ENCODE data around the gene IL1R2.

Gene IL1R2

GRCh38 chr2:102049756-102050443, 58.1 kb downstream of the IL1R2 start:
- Histone ChIP-seq H3K9ac (ENCODE audit: low read length) (no peak overlapping the region), H4K20me1 (ENCODE audit: insufficient read depth, low read length) (no peaks in the 10 kb centered on the region), H3K4me2 (ENCODE audit: low read length) (no peak overlapping the region), H3K79me2 (ENCODE audit: low read length) (no peaks in the 10 kb centered on the region), H2AFZ (ENCODE audit: low read depth, low read length) (no peak overlapping the region), H3K4me1 (ENCODE audit: low read length) (peaks cover 5% of the 10 kb centered on the region; the same call in 1 of the 2 replicates), H3K9me3 (ENCODE audit: insufficient read depth, low read length) (no peaks in the 10 kb centered on the region), H3K27ac (ENCODE audit: low read length) (no peak overlapping the region), H3K27me3 (ENCODE audit: low read depth, low read length) (peaks cover 24% of the 10 kb centered on the region), H3K4me3 (ENCODE audit: low read length) (no peak overlapping the region), H3K36me3 (replicated peaks; ENCODE audit: low read depth, low read length) (no peaks in the 10 kb centered on the region)
- TF ChIP-seq EZH2phosphoT487 (IDR thresholded peaks at IDR 0.05; ENCODE audit: low read depth) (no peak), CTCF (IDR thresholded peaks at IDR 0.05; ENCODE audit: low read depth, low read length) (no peak)

DNA sequence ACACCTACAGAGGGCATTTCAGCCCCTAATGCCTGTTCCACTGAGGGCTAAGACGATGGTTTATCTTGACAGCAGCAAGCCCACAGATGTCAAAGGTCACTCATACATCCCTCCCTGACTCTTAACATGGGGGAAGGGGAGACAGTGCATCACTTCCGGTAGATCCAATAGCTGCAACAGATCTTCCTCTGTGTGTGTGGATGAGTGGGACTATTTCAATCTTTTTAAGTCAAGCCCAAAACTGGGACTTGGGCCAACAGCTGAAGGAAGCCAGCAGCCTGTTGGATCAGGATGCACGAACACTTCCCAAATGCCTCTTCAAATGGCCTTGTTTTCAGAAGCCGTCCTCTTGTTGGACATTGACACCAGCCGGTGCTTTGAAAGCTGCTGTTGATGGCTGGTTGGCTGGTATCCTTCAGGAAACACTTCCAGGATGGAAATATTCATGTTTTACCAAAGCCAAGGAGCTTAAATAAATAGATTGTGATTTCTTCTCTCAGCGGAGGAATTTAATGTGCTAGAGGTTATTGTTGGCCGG, 59.2 kb downstream of the IL1R2 start:
- Histone ChIP-seq H4K20me1 (ENCODE audit: insufficient read depth, low read length) (no peaks in the 10 kb centered on the region), H2AFZ (ENCODE audit: low read depth, low read length) (no peak overlapping the region), H3K36me3 (replicated peaks; ENCODE audit: low read depth, low read length) (no peaks in the 10 kb centered on the region), H3K9me3 (ENCODE audit: insufficient read depth, low read length) (no peaks in the 10 kb centered on the region), H3K4me2 (ENCODE audit: low read length) (no peak overlapping the region), H3K9ac (ENCODE audit: low read length) (no peak overlapping the region), H3K27me3 (ENCODE audit: low read depth, low read length) (peaks cover 25% of the 10 kb centered on the region), H3K4me3 (ENCODE audit: low read length) (no peak overlapping the region), H3K27ac (ENCODE audit: low read length) (no peak overlapping the region), H3K4me1 (ENCODE audit: low read length) (no peaks in the 10 kb centered on the region), H3K79me2 (ENCODE audit: low read length) (no peaks in the 10 kb centered on the region)
- TF ChIP-seq CTCF (IDR thresholded peaks at IDR 0.05; ENCODE audit: low read depth, low read length) (no peak), EZH2phosphoT487 (IDR thresholded peaks at IDR 0.05; ENCODE audit: low read depth) (no peak)

DNA sequence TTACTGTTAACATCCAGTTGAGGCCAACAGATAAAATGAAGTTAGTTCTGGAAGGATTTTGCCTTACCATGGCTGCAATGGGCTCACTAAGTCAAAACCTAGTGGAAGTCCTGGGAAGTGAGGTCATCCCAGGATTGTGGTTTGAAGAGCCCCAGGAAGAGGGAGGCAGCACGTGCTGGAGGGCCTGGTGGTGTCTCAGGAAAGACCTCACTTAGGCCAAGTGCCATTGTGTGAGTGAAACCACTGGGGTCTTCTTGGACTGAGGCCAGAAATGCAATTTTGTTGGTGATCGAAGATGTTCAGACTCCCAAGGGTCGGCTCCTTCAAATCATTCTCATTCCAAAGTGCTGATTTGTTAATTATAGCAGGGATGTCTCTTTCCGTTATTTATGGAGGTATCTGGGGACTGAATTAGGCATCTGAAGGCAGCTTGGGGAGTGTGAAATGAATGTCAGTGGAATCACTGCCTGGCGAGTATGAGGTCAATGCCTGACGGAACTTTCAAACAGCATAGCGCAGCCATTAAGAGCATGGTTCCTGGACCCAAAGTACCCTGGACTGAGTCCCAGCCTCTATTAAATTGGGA, 60.0 kb downstream of the IL1R2 start:
- Histone ChIP-seq H3K9ac (ENCODE audit: low read length) (no peak overlapping the region), H2AFZ (ENCODE audit: low read depth, low read length) (no peak overlapping the region), H3K79me2 (ENCODE audit: low read length) (no peaks in the 10 kb centered on the region), H3K4me2 (ENCODE audit: low read length) (no peak overlapping the region), H3K4me3 (ENCODE audit: low read length) (no peak overlapping the region), H4K20me1 (ENCODE audit: insufficient read depth, low read length) (no peaks in the 10 kb centered on the region), H3K36me3 (replicated peaks; ENCODE audit: low read depth, low read length) (no peaks in the 10 kb centered on the region), H3K9me3 (ENCODE audit: insufficient read depth, low read length) (no peaks in the 10 kb centered on the region), H3K27ac (ENCODE audit: low read length) (no peak overlapping the region), H3K4me1 (ENCODE audit: low read length) (peaks cover 1% of the 10 kb centered on the region), H3K27me3 (ENCODE audit: low read depth, low read length) (peaks cover 18% of the 10 kb centered on the region)
- TF ChIP-seq EZH2phosphoT487 (IDR thresholded peaks at IDR 0.05; ENCODE audit: low read depth) = no peak
- TF ChIP-seq CTCF (IDR thresholded peaks at IDR 0.05; ENCODE audit: low read depth, low read length) = no peak

DNA sequence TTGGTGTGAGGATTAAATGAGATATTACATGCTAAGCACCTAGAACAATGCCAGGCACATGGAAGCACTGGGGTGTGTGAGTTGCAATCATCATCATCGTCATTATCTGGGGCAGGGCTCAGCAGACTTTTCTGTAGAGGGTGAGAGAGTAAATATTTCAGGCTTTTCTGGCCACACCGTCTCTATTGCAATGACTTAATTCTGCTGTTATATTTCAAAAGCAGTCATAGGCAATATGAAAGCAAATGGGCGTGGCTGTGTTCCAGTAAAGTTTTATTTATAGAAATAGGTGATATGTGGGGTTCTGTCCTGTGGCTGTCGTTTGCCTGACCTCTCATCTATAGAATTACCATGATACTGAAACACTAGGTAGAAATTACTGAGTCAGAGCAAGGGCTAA, 60.6 kb downstream of the IL1R2 start:
- Histone ChIP-seq H3K4me3 (ENCODE audit: low read length) (no peak overlapping the region), H3K36me3 (replicated peaks; ENCODE audit: low read depth, low read length) (no peaks in the 10 kb centered on the region), H3K27ac (ENCODE audit: low read length) (no peak overlapping the region), H2AFZ (ENCODE audit: low read depth, low read length) (no peak overlapping the region), H3K27me3 (ENCODE audit: low read depth, low read length) (peaks cover 18% of the 10 kb centered on the region), H3K9ac (ENCODE audit: low read length) (no peak overlapping the region), H4K20me1 (ENCODE audit: insufficient read depth, low read length) (no peaks in the 10 kb centered on the region), H3K9me3 (ENCODE audit: insufficient read depth, low read length) (no peaks in the 10 kb centered on the region), H3K79me2 (ENCODE audit: low read length) (no peaks in the 10 kb centered on the region), H3K4me2 (ENCODE audit: low read length) (no peak overlapping the region), H3K4me1 (ENCODE audit: low read length) (peaks cover 7% of the 10 kb centered on the region)
- TF ChIP-seq EZH2phosphoT487 (IDR thresholded peaks at IDR 0.05; ENCODE audit: low read depth) (no peak), CTCF (IDR thresholded peaks at IDR 0.05; ENCODE audit: low read depth, low read length) (no peak)
